Omental fat pad (tissue), 4 donors: Measurements from ENCODE around the gene TLK1. TPM values are rescaled to one million over a fixed set of nuclear protein-coding genes. Genes with fewer than 3 reads are reported as not detected.
"Not testable (repeated sequence)": the region's sequence is repeated elsewhere in the genome, so short reads cannot be mapped to it uniquely, and the experiment has no call there.

ENCODE experiments used
- ATAC-seq: fragments of 150-250 bp; one replicate; pipeline ENCODE4 v1.9.1; 2016; ENCODE audit warnings: mild to moderate bottlenecking, moderate library complexity; ENCODE audit not compliant: low FRiP score
- DNase-seq: peaks from one replicate; pipeline ENCODE4 v3.0.0-alpha.2; 2019; ENCODE audit warnings: low spot score
- CTCF ChIP-seq, 3 donors: fragments of 450-650 bp; IDR thresholded peaks; one replicate each; pipeline ENCODE4 v1.5.1; 2016 to 2017; ENCODE audit warnings: antibody characterized with exemption in 3 of 3, mild to moderate bottlenecking in 3 of 3, moderate library complexity in 2 of 3
- total RNA-seq, 4 donors: library from RNA; depleted of rRNA; stranded (reverse); fragments of >200 nt; gene quantifications; one replicate each; pipeline ENCODE4 v1.1.0, GENCODE V29; 2016

Gene TLK1
- total RNA-seq, 4 donors from 2014 or later, result 18.1 to 34.1 (median 27.3) TPM

DNA sequence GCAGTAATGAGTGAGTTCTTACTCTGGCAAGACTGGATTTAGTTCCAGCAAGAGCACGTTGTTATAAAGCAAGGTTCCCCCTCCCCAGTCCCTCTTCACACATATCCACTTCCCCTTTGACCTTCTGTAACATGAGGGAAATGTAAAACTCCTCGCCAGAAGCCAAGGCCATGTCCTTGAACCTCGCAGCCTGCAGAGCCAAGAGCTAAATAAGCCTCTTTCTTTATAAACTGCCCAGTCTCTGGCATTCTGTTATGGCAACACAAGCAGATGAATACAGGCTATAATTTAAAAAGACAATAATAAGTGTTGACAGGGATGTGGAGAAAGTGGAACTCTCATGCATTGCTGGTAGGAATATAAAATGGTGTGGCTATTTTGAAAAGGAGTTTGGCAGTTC lies 60.3 kb downstream of the TLK1 start:
- DNase-seq (no peak), ATAC-seq (no peak)
- no peak for TF ChIP-seq CTCF (IDR thresholded peaks at IDR 0.05)

- DNase-seq (no peak), ATAC-seq (no peak)
- no peak for TF ChIP-seq CTCF (IDR thresholded peaks at IDR 0.05)
Measured at GRCh38 chr2:171098607-171099006, 62.1 kb downstream of the TLK1 start.

GRCh38 chr2:171095014-171095582 lies 65.6 kb downstream of the TLK1 start:
- no peak for TF ChIP-seq CTCF (IDR thresholded peaks at IDR 0.05)
- DNase-seq (no peak), ATAC-seq (no peak)

GRCh38 chr2:171091517-171091916 lies 69.2 kb downstream of the TLK1 start:
- not testable (repeated sequence) for DNase-seq, ATAC-seq

GRCh38 chr2:171089489-171089888 lies 71.2 kb downstream of the TLK1 start:
- TF ChIP-seq CTCF (IDR thresholded peaks at IDR 0.05), result no peak
- DNase-seq, result no peak
- no peak for ATAC-seq

DNA sequence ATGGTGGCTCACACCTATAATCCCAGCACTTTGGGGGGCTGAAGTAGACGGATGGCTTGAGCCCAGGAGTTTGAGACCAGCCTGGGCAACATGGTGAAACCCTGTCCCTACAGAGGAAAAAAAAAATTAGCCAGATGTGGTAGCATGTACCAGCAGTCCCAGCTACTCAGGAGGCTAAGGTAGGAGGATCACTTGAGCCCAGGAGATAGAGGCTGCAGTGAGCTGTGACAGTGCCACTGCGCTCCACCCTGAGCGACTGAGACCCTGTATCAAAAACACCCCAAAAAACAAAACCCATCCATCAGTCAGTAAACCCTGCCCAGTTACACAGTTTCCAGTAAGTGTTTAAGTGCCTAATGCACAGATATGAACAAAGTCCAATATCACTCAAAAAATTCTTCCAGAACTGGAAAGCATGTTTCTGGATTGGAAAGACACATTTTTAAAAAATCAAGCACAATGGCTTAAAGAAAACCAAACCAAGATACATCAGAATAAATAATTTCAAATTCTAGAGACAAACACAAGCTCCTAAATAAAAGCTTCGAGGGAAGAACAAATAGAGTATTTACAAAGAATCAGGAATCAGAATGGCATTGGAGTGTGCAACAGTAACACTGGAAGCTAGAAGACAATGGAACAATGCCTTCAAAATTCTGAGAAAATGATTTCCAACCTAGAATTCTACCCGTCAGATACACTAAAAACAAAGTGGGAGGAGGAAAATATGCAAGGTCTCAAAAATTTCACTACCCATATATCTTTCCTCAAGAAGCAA lies 72.4 kb downstream of the TLK1 start:
- no peak for TF ChIP-seq CTCF (IDR thresholded peaks at IDR 0.05)
- ATAC-seq (no peak), DNase-seq (no peak)

DNA sequence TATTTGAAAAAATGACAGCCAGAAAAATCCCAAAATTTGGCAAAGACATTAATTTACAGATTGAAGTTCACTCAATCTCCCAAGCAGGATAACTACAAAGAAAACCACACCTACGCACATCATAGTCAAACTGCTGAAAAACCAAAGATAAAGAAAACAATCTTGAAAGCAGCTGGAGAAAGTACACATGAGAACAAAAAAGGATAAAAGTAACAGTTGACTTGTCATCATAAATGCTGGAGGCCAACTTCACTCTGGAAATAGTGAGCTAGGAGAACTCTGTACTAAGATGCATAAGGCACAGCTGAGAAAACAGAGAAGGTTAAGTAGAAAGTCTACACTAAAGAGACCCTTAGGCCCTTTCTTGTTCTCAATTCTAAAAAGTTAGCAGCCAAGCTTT lies 73.1 kb downstream of the TLK1 start:
- DNase-seq (no peak), ATAC-seq (no peak)
- no peak for TF ChIP-seq CTCF (IDR thresholded peaks at IDR 0.05)
